Measurements from ENCODE around the gene KCNE2. TPM values are rescaled to one million over a fixed set of nuclear protein-coding genes. Genes with fewer than 3 reads are reported as not detected.

Gene KCNE2
- total RNA-seq, 1 donor from 2014 or later, result 0.27 TPM

- FAIRE-seq (no peak), DNase-seq (ENCODE audit: low read depth) (no peak)
- Mint-ChIP-seq H3K9me3 (ENCODE audit: unreplicated experiment) (peaks cover 4% of the 10 kb centered on the region), H3K4me3 (ENCODE audit: unreplicated experiment) (no peak overlapping the region), H3K27ac (ENCODE audit: unreplicated experiment) (no peak overlapping the region), H3K36me3 (ENCODE audit: low read depth, unreplicated experiment) (no peaks in the 10 kb centered on the region), H3K27me3 (ENCODE audit: low read depth, unreplicated experiment) (peaks cover 7% of the 10 kb centered on the region), H3K4me1 (ENCODE audit: low read depth, unreplicated experiment) (no peaks in the 10 kb centered on the region)
- Histone ChIP-seq H3K4me3 (ENCODE audit: insufficient read depth, low read depth, low read length) (no peak overlapping the region), H3K9me3 (ENCODE audit: insufficient read depth, low read depth, low read length) (no peaks in the 10 kb centered on the region), H2AFZ (ENCODE audit: low read depth, low read length) (no peak overlapping the region), H3K79me2 (ENCODE audit: insufficient read depth, low read length) (no peaks in the 10 kb centered on the region), H3K27ac (ENCODE audit: low read depth, low read length) (no peak overlapping the region), H3K9ac (ENCODE audit: low read length) (no peak overlapping the region), H4K20me1 (ENCODE audit: insufficient read depth, low read length) (no peaks in the 10 kb centered on the region), H3K4me1 (ENCODE audit: insufficient read depth, low read length) (no peaks in the 10 kb centered on the region), H3K27me3 (ENCODE audit: insufficient read depth, low read length) (peaks cover 13% of the 10 kb centered on the region), H3K36me3 (ENCODE audit: insufficient read depth, low read length) (no peaks in the 10 kb centered on the region), H3K4me2 (ENCODE audit: low read length) (no peak overlapping the region)
- TF ChIP-seq CTCF (IDR thresholded peaks at IDR 0.05; ENCODE audit: insufficient read depth, low read depth, low read length) (no peak), EZH2 (IDR thresholded peaks at IDR 0.05; ENCODE audit: insufficient read depth, low read length) (no peak)
These were observed 8.2 kb upstream of the KCNE2 start for GRCh38 chr21:34355570-34355969.

- Histone ChIP-seq H2AFZ (ENCODE audit: low read depth, low read length) (no peak overlapping the region), H3K9ac (ENCODE audit: low read length) (no peak overlapping the region), H3K27me3 (ENCODE audit: insufficient read depth, low read length) (peaks cover 18% of the 10 kb centered on the region), H3K4me3 (ENCODE audit: insufficient read depth, low read depth, low read length) (no peak overlapping the region), H3K4me1 (ENCODE audit: insufficient read depth, low read length) (no peaks in the 10 kb centered on the region), H3K79me2 (ENCODE audit: insufficient read depth, low read length) (no peaks in the 10 kb centered on the region), H3K36me3 (ENCODE audit: insufficient read depth, low read length) (no peaks in the 10 kb centered on the region), H3K9me3 (ENCODE audit: insufficient read depth, low read depth, low read length) (no peaks in the 10 kb centered on the region), H4K20me1 (ENCODE audit: insufficient read depth, low read length) (no peaks in the 10 kb centered on the region), H3K27ac (ENCODE audit: low read depth, low read length) (no peak overlapping the region), H3K4me2 (ENCODE audit: low read length) (no peak overlapping the region)
- TF ChIP-seq EZH2 (IDR thresholded peaks at IDR 0.05; ENCODE audit: insufficient read depth, low read length) (no peak), CTCF (IDR thresholded peaks at IDR 0.05; ENCODE audit: insufficient read depth, low read depth, low read length) (no peak)
- peaks cover 7% of the 10 kb centered on the region for H3K27me3 Mint-ChIP-seq (ENCODE audit: low read depth, unreplicated experiment)
- H3K36me3 Mint-ChIP-seq (ENCODE audit: low read depth, unreplicated experiment), result no peaks in the 10 kb centered on the region
- peaks cover 4% of the 10 kb centered on the region for H3K9me3 Mint-ChIP-seq (ENCODE audit: unreplicated experiment)
- DNase-seq (ENCODE audit: low read depth) (no peak), FAIRE-seq (no peak)
- no peaks in the 10 kb centered on the region for H3K4me1 Mint-ChIP-seq (ENCODE audit: low read depth, unreplicated experiment)
- no peak overlapping the region for H3K4me3 Mint-ChIP-seq (ENCODE audit: unreplicated experiment)
- no peak overlapping the region for H3K27ac Mint-ChIP-seq (ENCODE audit: unreplicated experiment)
These were observed 5.9 kb upstream of the KCNE2 start for GRCh38 chr21:34357889-34358288.

- Mint-ChIP-seq H3K27me3 (ENCODE audit: low read depth, unreplicated experiment) (peaks cover 5% of the 10 kb centered on the region), H3K36me3 (ENCODE audit: low read depth, unreplicated experiment) (no peaks in the 10 kb centered on the region), H3K4me1 (ENCODE audit: low read depth, unreplicated experiment) (no peaks in the 10 kb centered on the region), H3K9me3 (ENCODE audit: unreplicated experiment) (peaks cover 4% of the 10 kb centered on the region), H3K27ac (ENCODE audit: unreplicated experiment) (no peak overlapping the region), H3K4me3 (ENCODE audit: unreplicated experiment) (no peak overlapping the region)
- peaks cover 14% of the 10 kb centered on the region for H3K27me3 ChIP-seq (ENCODE audit: insufficient read depth, low read length)
- H3K4me3 ChIP-seq (ENCODE audit: insufficient read depth, low read depth, low read length), result no peak overlapping the region
- DNase-seq (ENCODE audit: low read depth), result no peak
- H2AFZ ChIP-seq (ENCODE audit: low read depth, low read length), result no peak overlapping the region
- no peaks in the 10 kb centered on the region for H3K4me1 ChIP-seq (ENCODE audit: insufficient read depth, low read length)
- TF ChIP-seq EZH2 (IDR thresholded peaks at IDR 0.05; ENCODE audit: insufficient read depth, low read length), result no peak
- no peak for TF ChIP-seq CTCF (IDR thresholded peaks at IDR 0.05; ENCODE audit: insufficient read depth, low read depth, low read length)
- no peak overlapping the region for H3K9ac ChIP-seq (ENCODE audit: low read length)
- H3K36me3 ChIP-seq (ENCODE audit: insufficient read depth, low read length), result no peaks in the 10 kb centered on the region
- H3K79me2 ChIP-seq (ENCODE audit: insufficient read depth, low read length), result no peaks in the 10 kb centered on the region
- H3K4me2 ChIP-seq (ENCODE audit: low read length), result no peak overlapping the region
- H3K9me3 ChIP-seq (ENCODE audit: insufficient read depth, low read depth, low read length), result no peaks in the 10 kb centered on the region
- no peaks in the 10 kb centered on the region for H4K20me1 ChIP-seq (ENCODE audit: insufficient read depth, low read length)
- no peak overlapping the region for H3K27ac ChIP-seq (ENCODE audit: low read depth, low read length)
- FAIRE-seq, result no peak
These were observed 4.9 kb upstream of the KCNE2 start for GRCh38 chr21:34358866-34359265.

Measured in astrocyte (in vitro differentiated cells and primary cell).